Breast epithelium (tissue), 4 donors: ENCODE measurements around the gene KIF15. TPM values are rescaled to one million over a fixed set of nuclear protein-coding genes. Genes with fewer than 3 reads are reported as not detected.

Experiments
- DNase-seq, 2 donors: peaks; one replicate each; pipeline ENCODE4 v3.0.0-alpha.2; 2019; ENCODE audit warnings: low spot score in 2 of 2
- H3K27ac ChIP-seq, 2 donors: fragments of 200-600 bp; sonication (generic) in 1 of 2; one replicate each; pipeline ENCODE4 v1.5.1; 2016 to 2019; ENCODE audit warnings: mild to moderate bottlenecking in 1 of 2
- H3K27me3 ChIP-seq, 2 donors: fragments of 200-600 bp; sonication (generic) in 1 of 2; one replicate each; pipeline versions ENCODE4 v1.5.1 to v1.6.0; 2017 to 2019; ENCODE audit warnings: control low read depth in 1 of 2, mild to moderate bottlenecking in 1 of 2
- H3K36me3 ChIP-seq: fragments of 200-600 bp; one replicate; pipeline ENCODE4 v1.5.1; 2019
- H3K4me1 ChIP-seq, 2 donors: fragments of 200-600 bp; sonication (generic); one replicate each; pipeline ENCODE4 v1.5.1; 2016 to 2019; ENCODE audit warnings: control low read depth in 1 of 2
- H3K4me3 ChIP-seq, 3 donors: fragments of 200-600 bp; sonication (generic); 1 replicate in 2 of 3; 2 replicates in 1 of 3; pipeline ENCODE4 v1.5.1; 2016 to 2019; ENCODE audit warnings: mild to moderate bottlenecking in 3 of 3, moderate library complexity in 2 of 3
- H3K9me3 ChIP-seq, 2 donors: fragments of 200-600 bp; sonication (generic) in 1 of 2; one replicate each; pipeline ENCODE4 v1.5.1; 2016 to 2019; ENCODE audit warnings: control low read depth in 1 of 2
- POLR2A ChIP-seq: fragments of 450-650 bp; IDR thresholded peaks from one replicate; pipeline ENCODE4 v1.6.1; 2016; ENCODE audit warnings: antibody characterized with exemption, mild to moderate bottlenecking, moderate library complexity
- POLR2AphosphoS5 ChIP-seq, 3 donors: sonication (generic); formaldehyde crosslinking; IDR thresholded peaks; one replicate each; pipeline ENCODE4 v1.6.1; 2017; ENCODE audit warnings: antibody characterized with exemption in 3 of 3
- intact Hi-C: fragments of 100-400 bp; cut with DNase I; formaldehyde crosslinking; loops from one replicate; pipeline ENCODE4 v1.15.1; 2023; ENCODE audit warnings: low total_unique reads
- total RNA-seq, 3 donors: library from RNA; depleted of rRNA; stranded (reverse); fragments of >200 nt; gene quantifications; one replicate each; pipeline ENCODE4 v1.1.0, GENCODE V29; 2016
- TF ChIP-seq, protein P1 (sequence below), 3 donors: fragments of 450-650 bp; IDR thresholded peaks; one replicate each; pipeline ENCODE4 v1.5.1; 2016 to 2017; ENCODE audit warnings: antibody characterized with exemption in 3 of 3, mild to moderate bottlenecking in 3 of 3, moderate library complexity in 3 of 3

The KIF15 gene
- total RNA-seq, 3 donors from 2014 or later, result 0.66 to 1.1 (median 0.73) TPM

DNA sequence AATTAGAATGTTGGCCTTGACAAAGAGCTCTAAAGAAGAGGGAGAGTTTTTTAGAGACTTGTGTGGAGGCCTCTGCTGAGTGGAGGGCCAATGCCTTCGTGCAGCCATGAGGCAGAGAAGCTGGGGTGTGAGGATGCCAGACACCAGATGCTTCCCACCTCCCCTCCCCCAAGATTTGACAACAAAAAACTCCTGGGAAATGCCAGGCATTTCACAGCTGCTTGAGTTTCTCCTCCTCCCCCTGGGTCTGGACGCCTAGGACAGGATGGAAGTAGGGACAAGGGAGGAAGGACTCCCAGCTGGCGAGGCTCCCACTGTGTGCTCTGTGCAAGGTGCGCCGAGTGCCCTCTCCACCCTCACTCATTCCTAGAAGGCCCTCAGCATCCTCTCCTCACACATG is 132.9 kb downstream of the KIF15 start:
- intact Hi-C loops, result no loop called here
- H3K4me1 ChIP-seq, result no peaks in the 10 kb centered on the region
- H3K27ac ChIP-seq, result no peak overlapping the region

GRCh38 chr3:44896440-44896839 is 134.8 kb downstream of the KIF15 start:
- TF ChIP-seq, protein P1, sequence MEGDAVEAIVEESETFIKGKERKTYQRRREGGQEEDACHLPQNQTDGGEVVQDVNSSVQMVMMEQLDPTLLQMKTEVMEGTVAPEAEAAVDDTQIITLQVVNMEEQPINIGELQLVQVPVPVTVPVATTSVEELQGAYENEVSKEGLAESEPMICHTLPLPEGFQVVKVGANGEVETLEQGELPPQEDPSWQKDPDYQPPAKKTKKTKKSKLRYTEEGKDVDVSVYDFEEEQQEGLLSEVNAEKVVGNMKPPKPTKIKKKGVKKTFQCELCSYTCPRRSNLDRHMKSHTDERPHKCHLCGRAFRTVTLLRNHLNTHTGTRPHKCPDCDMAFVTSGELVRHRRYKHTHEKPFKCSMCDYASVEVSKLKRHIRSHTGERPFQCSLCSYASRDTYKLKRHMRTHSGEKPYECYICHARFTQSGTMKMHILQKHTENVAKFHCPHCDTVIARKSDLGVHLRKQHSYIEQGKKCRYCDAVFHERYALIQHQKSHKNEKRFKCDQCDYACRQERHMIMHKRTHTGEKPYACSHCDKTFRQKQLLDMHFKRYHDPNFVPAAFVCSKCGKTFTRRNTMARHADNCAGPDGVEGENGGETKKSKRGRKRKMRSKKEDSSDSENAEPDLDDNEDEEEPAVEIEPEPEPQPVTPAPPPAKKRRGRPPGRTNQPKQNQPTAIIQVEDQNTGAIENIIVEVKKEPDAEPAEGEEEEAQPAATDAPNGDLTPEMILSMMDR (IDR thresholded peaks at IDR 0.05), result no peak
- TF ChIP-seq POLR2AphosphoS5 (IDR thresholded peaks at IDR 0.05), result no peak
- TF ChIP-seq POLR2A, result no peak
- Histone ChIP-seq H3K36me3 (no peaks in the 10 kb centered on the region), H3K4me3 (no peak overlapping the region), H3K27ac (no peak overlapping the region), H3K27me3 (peaks cover 0 to 5% of the 10 kb centered on the region in 2 donors), H3K4me1 (no peaks in the 10 kb centered on the region), H3K9me3 (no peaks in the 10 kb centered on the region)
- no peak for DNase-seq
- intact Hi-C loops, result no loop called here

More for the DNA sequence above, 132.9 kb downstream of the KIF15 start:
- no peak for TF ChIP-seq POLR2A
- TF ChIP-seq, protein P1 (IDR thresholded peaks at IDR 0.05), result no peak
- TF ChIP-seq POLR2AphosphoS5 (IDR thresholded peaks at IDR 0.05), result no peak
- no peak overlapping the region for H3K4me3 ChIP-seq
- DNase-seq, result no peak
- H3K36me3 ChIP-seq, result no peaks in the 10 kb centered on the region
- H3K27me3 ChIP-seq, result no peaks in the 10 kb centered on the region
- no peaks in the 10 kb centered on the region for H3K9me3 ChIP-seq

DNA sequence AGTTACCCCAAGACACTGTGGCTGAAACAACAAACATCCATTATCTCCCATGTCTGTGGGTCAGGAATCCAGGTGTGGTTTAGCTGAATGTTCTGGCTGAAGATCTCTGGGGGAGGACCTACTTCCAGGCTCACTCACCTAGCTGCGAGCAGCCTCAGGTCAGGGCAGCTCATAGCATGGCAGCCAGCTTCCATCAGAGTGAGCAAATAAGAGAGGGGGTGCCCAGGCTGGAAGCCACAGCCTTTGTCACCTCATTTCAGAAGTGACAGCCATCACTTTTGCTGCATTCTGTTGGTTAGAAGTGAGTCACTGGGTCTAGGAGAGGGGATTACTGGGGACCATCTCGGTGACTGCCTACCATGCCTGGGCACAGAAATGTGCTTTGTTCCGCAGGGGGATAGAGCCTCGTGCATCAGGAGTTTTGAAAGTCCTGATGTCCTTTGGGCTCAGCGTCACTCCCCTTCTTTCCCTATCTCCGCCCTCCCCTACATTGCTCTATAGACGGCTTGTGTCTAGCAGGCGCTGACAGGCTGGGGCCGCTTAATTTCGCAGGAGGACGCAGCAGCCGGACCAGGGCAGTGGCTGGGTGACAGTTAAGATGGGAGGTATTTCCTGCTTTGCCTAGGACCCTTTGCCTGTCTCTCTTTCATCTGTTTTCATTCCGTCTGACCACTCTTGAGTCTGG is 138.2 kb downstream of the KIF15 start:
- no peak for DNase-seq
- H3K36me3 ChIP-seq, result no peaks in the 10 kb centered on the region
- H3K27me3 ChIP-seq, result peaks cover 0 to 8% of the 10 kb centered on the region in 2 donors
- intact Hi-C loops, result no loop called here
- no peaks in the 10 kb centered on the region for H3K9me3 ChIP-seq
- no peak overlapping the region for H3K27ac ChIP-seq
- TF ChIP-seq POLR2AphosphoS5 (IDR thresholded peaks at IDR 0.05) (no peak), POLR2A (no peak)
- TF ChIP-seq, protein P1 (IDR thresholded peaks at IDR 0.05), result no peak
- H3K4me1 ChIP-seq, result no peaks in the 10 kb centered on the region
- no peak overlapping the region for H3K4me3 ChIP-seq

- Histone ChIP-seq H3K9me3 (no peaks in the 10 kb centered on the region), H3K36me3 (no peaks in the 10 kb centered on the region), H3K4me1 (no peaks in the 10 kb centered on the region), H3K4me3 (no peak overlapping the region), H3K27me3 (peaks cover 0 to 8% of the 10 kb centered on the region in 2 donors), H3K27ac (no peak overlapping the region)
- DNase-seq, result no peak
- TF ChIP-seq POLR2AphosphoS5 (IDR thresholded peaks at IDR 0.05) (no peak), POLR2A (no peak)
- TF ChIP-seq, protein P1 (IDR thresholded peaks at IDR 0.05), result no peak
- intact Hi-C loops, result no loop called here
These were observed 141.0 kb downstream of the KIF15 start for GRCh38 chr3:44902628-44903027.

Other genes with a start within 250 kb of the KIF15 start
- gene ZKSCAN7, start 206.6 kb upstream of the KIF15 start, total RNA-seq, result 10 to 100 TPM in 1 of 3 donors, 1 to 10 TPM in 2; 5.2 to 11.0 (median 6.7) TPM
- gene ZNF660, start 176.8 kb upstream of the KIF15 start, total RNA-seq, result 1 to 10 TPM; 2.0 to 4.0 (median 3.1) TPM
- gene ZNF197, start 136.8 kb upstream of the KIF15 start, total RNA-seq, result 10 to 100 TPM; 18.0 to 26.2 (median 18.4) TPM
- 10 to 100 TPM in 2 of 3 donors, 1 to 10 TPM in 1; 8.8 to 18.7 (median 13.1) TPM for gene ZNF35, start 113.1 kb upstream of the KIF15 start, total RNA-seq
- gene ZNF502, start 49.1 kb upstream of the KIF15 start, total RNA-seq, result 1 to 10 TPM; 4.6 to 9.5 (median 6.6) TPM
- gene ZNF501, start 32.2 kb upstream of the KIF15 start, total RNA-seq, result 1 to 10 TPM; 4.9 to 9.1 (median 5.4) TPM
- 10 to 100 TPM; 25.6 to 35.9 (median 31.5) TPM for gene KIAA1143, start 175 bp upstream of the KIF15 start, total RNA-seq
- 10 to 100 TPM; 12.8 to 28.6 (median 20.3) TPM for gene TMEM42, start 100.1 kb downstream of the KIF15 start, total RNA-seq
- gene TGM4, start 112.8 kb downstream of the KIF15 start, total RNA-seq, result under 1 TPM in 1 of 3 donors, not detected in 2; 0.16 TPM
- 100 to 1,000 TPM in 1 of 3 donors, 10 to 100 TPM in 2; 69.5 to 120 (median 71.9) TPM for gene ZDHHC3, start 214.4 kb downstream of the KIF15 start, total RNA-seq
- 10 to 100 TPM; 39.0 to 54.9 (median 43.0) TPM for gene EXOSC7, start 214.4 kb downstream of the KIF15 start, total RNA-seq